Inflammatory macrophage (primary cell): ENCODE results near the gene KRT10.
"Not testable (repeated sequence)": the region's sequence is repeated elsewhere in the genome, so short reads cannot be mapped to it uniquely, and the experiment has no call there.

ENCODE experiments used
- DNase-seq, 2 donors: peaks; one replicate each; pipeline ENCODE4 v3.0.0-alpha.2; 2020 to 2022

The KRT10 gene

GRCh38 chr17:40832840-40833239, 10.4 kb upstream of the KRT10 start:
- no peak for DNase-seq

- no peak for DNase-seq
Observed at GRCh38 chr17:40830085-40830776, 7.8 kb upstream of the KRT10 start.

GRCh38 chr17:40828454-40829044, 6.1 kb upstream of the KRT10 start:
- DNase-seq = no peak

GRCh38 chr17:40827746-40828453, 5.5 kb upstream of the KRT10 start:
- DNase-seq = no peak

- DNase-seq = no peak
Observed at GRCh38 chr17:40825599-40825998, 3.2 kb upstream of the KRT10 start.

GRCh38 chr17:40824015-40824832, 1.8 kb upstream of the KRT10 start:
- DNase-seq = no peak

- no peak for DNase-seq
Observed at GRCh38 chr17:40821536-40821935, 878 bp downstream of the KRT10 start.

GRCh38 chr17:40820228-40820838, 2.1 kb downstream of the KRT10 start:
- no peak for DNase-seq

- no peak for DNase-seq
Observed at GRCh38 chr17:40819528-40820125, 2.8 kb downstream of the KRT10 start.

GRCh38 chr17:40818733-40819527, 3.5 kb downstream of the KRT10 start:
- peak; percentile 86 to 90 for DNase-seq

GRCh38 chr17:40818343-40818732, 4.1 kb downstream of the KRT10 start:
- no peak for DNase-seq

- no peak for DNase-seq
Observed at GRCh38 chr17:40817103-40817682, 5.2 kb downstream of the KRT10 start.

GRCh38 chr17:40816569-40816968, 5.8 kb downstream of the KRT10 start:
- no peak for DNase-seq

- DNase-seq = no peak
Observed at GRCh38 chr17:40815381-40815780, 7.0 kb downstream of the KRT10 start.

GRCh38 chr17:40814657-40815056, 7.8 kb downstream of the KRT10 start:
- not testable (repeated sequence) for DNase-seq

- DNase-seq = no peak
Observed at GRCh38 chr17:40813804-40814203, 8.6 kb downstream of the KRT10 start.

GRCh38 chr17:40812639-40813038, 9.8 kb downstream of the KRT10 start:
- DNase-seq = no peak

GRCh38 chr17:40810494-40810893, 11.9 kb downstream of the KRT10 start:
- DNase-seq = no peak

- no peak for DNase-seq
Observed at GRCh38 chr17:40809721-40810421, 12.5 kb downstream of the KRT10 start.

GRCh38 chr17:40806131-40806530, 16.3 kb downstream of the KRT10 start:
- DNase-seq = no peak
